ENCODE measurements around the gene MPND.

Gene MPND

GRCh38 chr19:4350726-4351125 is 7.4 kb downstream of the MPND start:
- no peak for DNase-seq

- peak; percentile 54 for DNase-seq
Observed at GRCh38 chr19:4352701-4353121, 9.3 kb downstream of the MPND start.

DNA sequence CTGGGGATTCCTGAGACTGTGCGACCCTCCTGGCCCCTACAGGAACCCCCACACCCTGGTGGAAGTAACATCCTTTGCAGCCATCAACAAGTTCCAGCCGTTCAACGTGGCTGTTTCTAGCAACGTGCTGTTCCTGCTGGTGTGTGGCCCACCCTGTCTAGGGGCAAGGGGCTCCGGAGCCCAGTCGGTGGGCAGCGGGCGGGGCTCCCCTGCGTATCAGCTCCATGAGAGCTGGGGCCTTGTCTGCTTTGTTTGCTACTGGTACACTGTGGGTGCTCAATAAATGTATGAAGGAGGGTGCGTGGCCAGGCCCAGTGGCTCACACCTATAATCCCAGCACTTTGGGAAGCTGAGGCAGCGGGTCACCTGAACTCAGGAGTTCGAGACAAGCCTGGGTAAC is 10.9 kb downstream of the MPND start:
- no peak for DNase-seq

GRCh38 chr19:4354897-4355296 is 11.5 kb downstream of the MPND start:
- no peak for DNase-seq

- DNase-seq, result no peak
Observed at GRCh38 chr19:4357095-4357797, 13.9 kb downstream of the MPND start.

DNA sequence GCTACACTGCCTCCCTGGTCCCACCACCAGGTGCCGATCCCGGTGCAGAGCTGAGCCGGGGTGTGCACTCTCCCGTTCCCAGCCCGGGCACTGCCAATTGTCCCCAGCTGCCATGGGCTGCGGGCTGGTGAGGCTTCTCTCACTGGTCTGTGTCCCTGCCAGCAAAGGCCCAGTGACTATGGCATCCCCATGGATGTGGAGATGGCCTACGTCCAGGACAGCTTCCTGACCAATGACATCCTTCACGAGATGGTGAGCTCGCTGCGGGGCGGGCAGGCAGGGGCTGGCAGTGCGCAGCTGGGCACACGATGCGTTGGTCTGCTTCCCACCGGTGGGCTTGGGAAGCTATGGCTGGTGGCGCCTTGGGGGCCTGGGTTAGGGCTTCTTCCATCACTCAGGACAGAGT is 14.6 kb downstream of the MPND start:
- no peak for DNase-seq

DNA sequence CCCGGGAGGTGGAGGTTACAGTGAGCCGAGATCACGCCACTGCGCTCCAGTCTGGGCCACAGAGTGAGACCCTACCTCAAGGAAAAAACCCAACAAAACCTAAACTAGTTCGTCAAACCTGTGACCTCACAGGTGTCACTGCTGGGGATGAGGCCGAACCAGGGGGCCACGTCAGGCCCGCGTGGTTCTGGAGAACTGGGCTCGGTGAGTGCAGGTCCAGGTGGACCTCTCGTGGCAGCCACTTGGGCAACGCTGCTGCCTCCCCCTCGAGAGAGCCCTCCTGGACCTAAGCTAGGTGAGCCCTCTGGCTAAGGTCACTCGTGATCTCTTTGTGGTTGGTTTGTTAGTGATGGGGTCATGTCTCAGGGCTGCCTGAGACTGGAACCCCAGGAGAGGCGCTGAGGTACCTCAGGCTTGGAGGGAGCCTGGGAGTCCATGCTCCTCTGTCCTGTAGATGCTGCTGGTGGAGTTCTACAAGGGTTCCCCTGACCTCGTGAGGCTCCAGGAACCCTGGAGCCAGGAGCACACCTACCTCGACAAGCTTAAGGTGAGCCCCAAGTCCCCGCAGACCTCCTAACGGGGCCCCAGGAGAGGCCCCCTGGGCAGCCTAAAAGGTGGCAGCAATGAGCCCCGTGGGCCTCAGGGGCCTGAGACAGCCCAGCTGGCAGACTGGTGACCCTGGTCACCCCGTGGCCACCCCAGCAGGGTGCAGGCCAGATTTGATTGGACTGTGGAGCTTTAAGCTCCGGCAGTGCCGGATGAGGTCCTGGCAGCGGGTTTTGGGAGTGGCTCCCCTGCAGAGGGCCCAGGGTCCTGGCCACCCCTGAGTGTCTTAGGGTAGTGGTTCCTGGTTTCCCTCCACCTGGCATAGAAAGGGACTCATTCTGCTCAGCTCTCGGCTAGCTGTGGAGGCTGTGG is 15.6 kb downstream of the MPND start:
- DNase-seq, result no peak

- no peak for DNase-seq
Observed at GRCh38 chr19:4359627-4360000, 16.3 kb downstream of the MPND start.

DNA sequence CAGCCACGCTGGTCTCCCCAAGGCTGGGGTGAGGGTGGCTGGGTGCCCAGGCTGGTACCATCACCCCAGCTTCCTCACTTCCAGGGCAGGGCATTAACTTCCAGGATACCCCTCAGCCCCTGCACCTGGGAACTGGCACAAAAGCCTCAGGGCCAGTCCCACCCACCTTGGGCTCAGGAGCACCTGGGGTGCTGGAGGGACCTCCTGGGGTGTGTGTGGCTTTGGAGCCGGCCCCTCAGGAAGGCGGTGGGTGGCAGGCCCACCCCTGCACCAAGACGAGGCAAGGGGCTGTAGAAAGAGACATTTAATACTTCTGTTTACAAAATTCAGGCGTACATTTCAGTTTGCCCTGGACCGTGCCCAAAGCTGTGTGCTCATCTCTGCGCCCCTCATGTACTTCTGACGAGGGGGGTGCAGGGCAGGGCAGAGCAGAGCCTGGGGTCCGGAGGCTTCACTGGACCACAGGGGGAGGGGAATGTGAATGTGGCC is 16.8 kb downstream of the MPND start:
- DNase-seq, result no peak

DNA sequence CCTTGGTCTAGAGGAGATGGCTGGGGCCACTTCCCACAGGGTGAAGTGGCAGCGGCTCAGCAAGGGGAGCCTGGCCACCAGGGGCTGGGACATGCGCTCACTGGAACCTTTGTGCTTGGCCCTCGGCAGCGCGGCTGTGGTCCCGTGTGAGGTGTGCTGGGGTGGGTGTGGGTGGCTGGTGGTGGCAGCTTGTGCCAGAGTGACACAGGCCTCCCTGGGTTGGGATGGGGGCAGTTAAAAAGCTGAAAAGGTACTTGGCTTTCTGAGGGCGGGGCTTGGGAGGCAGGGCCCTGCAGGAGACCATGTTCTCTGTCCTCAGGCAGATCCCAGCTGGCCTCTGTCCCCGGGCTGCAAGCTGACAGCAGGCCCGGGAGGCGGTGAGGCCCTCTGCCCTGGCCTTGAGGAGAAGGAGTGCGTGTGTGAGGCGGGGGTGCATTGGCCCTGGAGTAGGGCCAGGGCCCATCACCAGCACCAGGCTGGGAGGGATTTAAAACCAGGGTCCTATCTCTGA is 17.3 kb downstream of the MPND start:
- no peak for DNase-seq

DNA sequence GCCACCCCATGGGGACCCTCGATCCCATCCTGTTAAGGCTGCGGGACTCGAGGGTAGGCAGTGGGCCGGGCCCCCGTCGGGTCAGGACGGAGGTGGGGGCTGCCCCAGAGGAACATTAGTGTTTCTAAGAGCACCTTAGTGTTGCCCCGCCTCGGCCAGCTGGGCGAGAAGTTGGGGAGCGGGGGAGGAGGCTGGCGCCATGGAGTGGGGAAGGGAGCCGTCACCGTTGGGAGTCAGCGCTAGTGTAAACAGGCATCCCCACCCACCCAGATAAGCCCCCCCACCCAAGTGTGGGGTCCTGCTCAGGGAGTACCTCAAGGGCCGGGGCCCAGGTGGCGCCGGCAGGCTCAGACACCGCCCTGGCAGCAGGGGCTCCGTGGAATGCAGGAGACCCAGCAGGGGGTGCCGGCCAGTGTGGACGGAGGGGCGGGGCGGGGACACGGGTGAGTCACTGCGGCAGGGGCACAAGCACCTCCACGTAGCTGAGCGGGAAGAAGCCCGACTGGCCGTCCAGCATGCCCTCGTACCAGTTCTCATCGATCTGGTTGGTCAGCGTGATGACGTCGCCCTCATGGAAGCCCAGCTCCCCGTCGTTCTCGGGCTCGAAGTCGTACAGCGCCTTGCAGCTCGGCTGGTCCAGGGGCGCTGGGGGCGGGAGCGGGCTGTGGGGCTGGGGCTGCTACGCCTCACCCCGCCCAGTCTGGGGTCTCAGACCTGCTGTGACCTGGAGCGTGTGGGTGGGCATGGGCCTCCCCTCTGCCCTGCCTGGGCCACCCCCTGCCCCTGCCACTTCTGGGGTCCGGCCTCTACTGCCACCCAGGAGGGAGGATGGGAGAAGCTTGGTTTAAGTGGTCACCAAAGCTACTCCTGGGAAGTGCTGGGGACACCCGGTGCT is 18.0 kb downstream of the MPND start:
- no peak for DNase-seq

DNA sequence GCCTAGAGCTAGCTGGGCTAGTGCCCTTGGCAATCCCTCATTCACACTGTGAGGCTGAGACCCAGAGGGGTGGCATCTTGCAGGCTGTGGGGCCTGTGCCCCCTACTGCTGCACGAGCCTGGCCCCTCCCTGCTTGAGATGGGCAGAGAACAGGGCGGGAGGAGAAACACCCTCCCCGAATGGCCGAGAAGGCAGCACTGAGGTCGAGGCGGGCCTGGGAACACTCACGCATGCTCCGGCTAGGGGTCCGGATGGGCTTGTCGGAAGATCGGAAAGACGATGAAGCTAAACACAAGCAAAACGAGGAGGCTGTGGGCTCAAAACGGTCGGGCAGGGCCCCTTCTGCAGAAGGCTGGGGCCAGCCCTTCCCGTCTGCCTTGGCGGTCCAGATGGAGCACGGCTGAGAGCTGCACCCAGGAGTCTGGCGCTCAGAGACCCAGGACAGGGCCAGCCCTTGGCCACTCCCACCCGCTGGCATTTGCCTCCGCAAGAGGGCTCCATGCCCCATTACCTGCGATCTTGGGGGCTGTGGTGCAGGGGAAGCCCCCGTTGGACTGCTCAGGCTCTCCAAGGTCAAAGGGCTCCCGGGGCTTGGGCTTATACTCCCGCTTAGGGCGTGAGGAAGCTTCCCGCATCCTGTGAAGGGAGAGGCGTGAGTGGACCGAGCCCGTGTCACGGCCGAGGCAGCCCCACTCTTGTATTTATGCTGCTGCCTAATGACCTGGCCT is 18.9 kb downstream of the MPND start:
- DNase-seq, result no peak

GRCh38 chr19:4362831-4363545 is 19.6 kb downstream of the MPND start:
- no peak for DNase-seq

GRCh38 chr19:4363571-4364304 is 20.4 kb downstream of the MPND start:
- no peak for DNase-seq

DNA sequence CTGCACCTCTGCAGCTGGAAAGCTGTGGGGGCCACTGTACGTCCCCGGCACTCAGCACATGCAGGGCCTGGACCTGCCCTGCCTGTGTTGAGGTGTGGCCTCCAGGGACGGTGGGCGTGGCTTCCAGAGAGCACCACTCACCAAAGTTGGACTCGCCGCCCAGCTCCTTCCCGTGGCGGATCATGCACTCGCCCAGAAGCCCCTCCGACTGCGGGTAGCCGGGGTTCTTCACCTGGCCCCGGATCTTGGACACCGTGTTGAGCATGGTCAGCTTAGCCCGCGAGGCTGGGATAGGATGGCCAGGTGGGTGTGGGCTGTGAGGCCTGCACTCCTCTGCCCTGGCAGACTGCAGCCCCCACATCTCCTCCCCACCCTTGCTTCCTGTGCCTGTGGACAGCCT is 22.0 kb downstream of the MPND start:
- DNase-seq, result no peak

DNA sequence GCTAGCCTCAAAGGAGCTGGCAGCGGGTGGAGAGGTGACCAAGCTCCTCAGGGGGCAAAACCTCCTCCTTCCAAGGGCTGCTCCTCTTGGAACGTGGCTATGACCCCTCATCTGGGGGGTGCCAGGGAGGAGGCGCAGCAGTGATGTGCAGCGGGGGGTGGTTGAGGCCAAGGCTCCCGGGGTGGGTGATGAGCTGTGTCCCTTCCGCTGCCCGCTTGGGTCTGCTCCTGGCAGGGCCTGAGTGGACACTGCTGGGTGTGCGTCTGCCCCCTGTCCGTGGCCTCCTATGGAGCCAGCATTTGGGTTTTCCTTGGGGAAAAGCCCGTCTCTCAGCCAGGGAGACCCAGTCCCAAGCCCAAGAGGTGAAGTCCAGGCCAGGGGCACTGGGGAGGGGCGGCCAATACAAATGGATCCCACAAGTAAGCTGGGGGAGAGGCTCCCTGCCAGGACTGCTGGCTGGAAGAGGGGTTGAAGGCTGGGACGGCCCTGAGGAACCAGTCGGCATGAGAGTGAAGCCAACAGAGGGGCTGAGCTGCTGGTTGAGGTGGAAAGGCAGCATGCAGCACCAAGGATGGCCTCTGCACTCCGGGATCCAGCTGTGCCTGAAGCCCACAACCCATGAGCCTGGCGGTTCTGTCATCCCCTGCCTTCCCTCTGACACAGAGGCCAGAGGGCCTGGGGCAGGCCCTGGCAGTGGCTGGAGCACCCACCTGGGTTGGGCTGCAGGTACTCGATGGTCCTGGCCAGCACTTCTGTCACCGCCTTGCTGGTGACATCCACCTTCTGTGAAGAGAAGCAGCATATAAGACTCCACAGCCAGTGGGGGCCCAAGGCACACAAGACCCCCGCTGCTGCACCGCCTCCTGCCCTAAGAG is 22.7 kb downstream of the MPND start:
- no peak for DNase-seq

- no peak for DNase-seq
Observed at GRCh38 chr19:4366666-4367335, 23.4 kb downstream of the MPND start.

- DNase-seq, result no peak
Observed at GRCh38 chr19:4367336-4367723, 24.0 kb downstream of the MPND start.

- DNase-seq, result no peak
Observed at GRCh38 chr19:4367781-4368127, 24.4 kb downstream of the MPND start.
